HG03066 (cell line): Measurements from ENCODE around the gene FAM72A.
"Not testable (repeated sequence)": the region's sequence is repeated elsewhere in the genome, so short reads cannot be mapped to it uniquely, and the experiment has no call there.

Experiments used
- ATAC-seq: cut with Tn5 transposase; IDR thresholded peaks from one replicate; pipeline ENCODE4 v1.9.1; 2021; ENCODE audit warnings: low read depth; ENCODE audit not compliant: unreplicated experiment

The FAM72A gene

GRCh38 chr1:206173110-206173719 lies 29.4 kb downstream of the FAM72A start:
- ATAC-seq, result not testable (repeated sequence)

- ATAC-seq, result not testable (repeated sequence)
Measured at GRCh38 chr1:206169794-206170193, 32.8 kb downstream of the FAM72A start.

- not testable (repeated sequence) for ATAC-seq
Measured at GRCh38 chr1:206167350-206168029, 35.1 kb downstream of the FAM72A start.

GRCh38 chr1:206145771-206146290 lies 56.8 kb downstream of the FAM72A start:
- no peak for ATAC-seq

GRCh38 chr1:206144605-206145004 lies 58.0 kb downstream of the FAM72A start:
- no peak for ATAC-seq

- no peak for ATAC-seq
Measured at GRCh38 chr1:206143537-206144172, 59.0 kb downstream of the FAM72A start.

- ATAC-seq, result no peak
Measured at GRCh38 chr1:206142770-206143169, 59.9 kb downstream of the FAM72A start.

GRCh38 chr1:206142011-206142410 lies 60.6 kb downstream of the FAM72A start:
- no peak for ATAC-seq

- ATAC-seq, result no peak
Measured at GRCh38 chr1:206136241-206136640, 66.4 kb downstream of the FAM72A start.
